NB4 (cell line): ENCODE results near the gene PTPN2.

Source experiments
- CTCF ChIP-seq: IDR thresholded peaks from one replicate; pipeline ENCODE4 v1.5.1; 2012; ENCODE audit warnings: low read depth, low read length
- POLR2A ChIP-seq: IDR thresholded peaks from 2 replicates; pipeline ENCODE4 v1.6.1; 2011; ENCODE audit warnings: mild to moderate bottlenecking; ENCODE audit not compliant: insufficient read length; ENCODE audit errors: extremely low read depth

GRCh38 chr18:12880541-12880910 lies 3.5 kb downstream of the PTPN2 start:
- TF ChIP-seq POLR2A (no peak), CTCF (no peak)
